HFFc6 (cell line): ENCODE results near the gene ALDOA. TPM values are rescaled to one million over a fixed set of nuclear protein-coding genes. Genes with fewer than 3 reads are reported as not detected.

Experiments
- DNase-seq: peaks from one replicate; pipeline ENCODE4 v3.0.0-alpha.2; 2018
- H3K27ac Mint-ChIP-seq: 2 replicates; pipeline ENCODE4 v1.8.0; 2020; ENCODE audit warnings: mild to moderate bottlenecking, mixed read lengths
- H3K27me3 Mint-ChIP-seq: 2 replicates; pipeline ENCODE4 v1.8.0; 2021; ENCODE audit warnings: mild to moderate bottlenecking, moderate library complexity, mixed read lengths; ENCODE audit not compliant: insufficient read depth
- H3K36me3 Mint-ChIP-seq: 2 replicates; pipeline ENCODE4 v1.8.0; 2021; ENCODE audit warnings: low read depth, mixed read lengths
- H3K4me1 Mint-ChIP-seq: 2 replicates; pipeline ENCODE4 v1.8.0; 2020; ENCODE audit warnings: low read depth, mixed read lengths
- H3K4me3 Mint-ChIP-seq: 2 replicates; pipeline ENCODE4 v1.8.0; 2020; ENCODE audit warnings: mild to moderate bottlenecking, moderate library complexity, mixed read lengths
- H3K9me3 Mint-ChIP-seq: 2 replicates; pipeline ENCODE4 v1.8.0; 2020; ENCODE audit warnings: mild to moderate bottlenecking, mixed read lengths
- total RNA-seq, 6 experiments: library from RNA; stranded (reverse); fragmentation: NEBNext Ultra II Directional; extraction: Animal tissue kit (Norgen Biotek cat#: 25700); gene quantifications; 2 replicates in 1 of 6; 3 replicates in 5 of 6; pipeline ENCODE4 v1.2.3, GENCODE V29; 2021
- TF ChIP-seq, protein P1 (sequence below): fragments of 200-600 bp; sonication (generic); IDR thresholded peaks from 2 replicates; pipeline ENCODE4 v1.5.0; 2021; ENCODE audit warnings: antibody characterized with exemption, mild to moderate bottlenecking

Gene ALDOA
- total RNA-seq, 6 experiments from 2014 or later, result 1,621 to 1,937 (median 1,752) TPM

DNA sequence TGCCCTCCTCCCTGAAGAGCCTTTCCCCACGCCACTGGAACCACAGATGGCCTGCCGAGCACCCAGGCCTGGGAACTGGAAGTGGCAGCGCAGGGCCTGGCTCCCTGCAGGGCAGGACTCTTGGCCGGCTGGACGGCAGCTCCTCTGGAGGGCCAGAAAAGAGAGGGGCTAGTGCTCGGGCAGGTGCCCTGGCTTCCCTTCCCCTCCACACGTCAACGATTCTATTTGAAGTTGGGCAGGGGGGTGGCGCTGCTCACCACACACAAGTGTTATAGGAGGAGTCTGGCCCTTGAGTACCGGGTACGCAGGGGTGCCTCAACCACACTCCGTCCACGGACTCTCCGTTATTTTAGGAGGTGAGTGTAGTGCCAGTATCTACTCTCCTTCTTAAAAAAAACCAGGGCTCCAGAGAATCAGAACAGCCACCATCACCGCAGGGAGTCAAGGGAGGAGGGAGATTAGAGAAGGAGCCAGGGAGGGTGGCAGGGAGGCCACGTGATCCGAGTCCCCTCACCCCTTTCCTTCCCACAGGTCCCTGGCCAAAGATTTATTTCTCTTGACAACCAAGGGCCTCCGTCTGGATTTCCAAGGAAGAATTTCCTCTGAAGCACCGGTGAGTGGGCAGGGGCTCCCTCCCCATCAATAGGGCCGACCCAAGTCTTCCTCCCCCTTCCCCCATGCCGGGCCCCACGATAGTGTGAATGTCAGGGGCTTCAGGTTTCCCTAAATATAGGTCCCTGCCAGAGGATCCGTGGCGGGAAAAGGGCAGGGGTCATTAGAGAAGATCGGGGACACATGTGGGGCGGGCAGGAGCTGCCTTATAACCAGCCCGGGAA, 1.4 kb upstream of the ALDOA start:
- H3K9me3 Mint-ChIP-seq, result no peaks in the 10 kb centered on the region
- peaks cover 31% of the 10 kb centered on the region for H3K36me3 Mint-ChIP-seq
- peak overlapping the region; percentile 93 for H3K4me3 Mint-ChIP-seq
- peak overlapping the region; percentile 97 for H3K27ac Mint-ChIP-seq
- peaks cover 11% of the 10 kb centered on the region; the same call in 1 of the 2 replicates for H3K27me3 Mint-ChIP-seq
- no peak for DNase-seq
- TF ChIP-seq, protein P1, sequence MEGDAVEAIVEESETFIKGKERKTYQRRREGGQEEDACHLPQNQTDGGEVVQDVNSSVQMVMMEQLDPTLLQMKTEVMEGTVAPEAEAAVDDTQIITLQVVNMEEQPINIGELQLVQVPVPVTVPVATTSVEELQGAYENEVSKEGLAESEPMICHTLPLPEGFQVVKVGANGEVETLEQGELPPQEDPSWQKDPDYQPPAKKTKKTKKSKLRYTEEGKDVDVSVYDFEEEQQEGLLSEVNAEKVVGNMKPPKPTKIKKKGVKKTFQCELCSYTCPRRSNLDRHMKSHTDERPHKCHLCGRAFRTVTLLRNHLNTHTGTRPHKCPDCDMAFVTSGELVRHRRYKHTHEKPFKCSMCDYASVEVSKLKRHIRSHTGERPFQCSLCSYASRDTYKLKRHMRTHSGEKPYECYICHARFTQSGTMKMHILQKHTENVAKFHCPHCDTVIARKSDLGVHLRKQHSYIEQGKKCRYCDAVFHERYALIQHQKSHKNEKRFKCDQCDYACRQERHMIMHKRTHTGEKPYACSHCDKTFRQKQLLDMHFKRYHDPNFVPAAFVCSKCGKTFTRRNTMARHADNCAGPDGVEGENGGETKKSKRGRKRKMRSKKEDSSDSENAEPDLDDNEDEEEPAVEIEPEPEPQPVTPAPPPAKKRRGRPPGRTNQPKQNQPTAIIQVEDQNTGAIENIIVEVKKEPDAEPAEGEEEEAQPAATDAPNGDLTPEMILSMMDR, result peak; percentile 32; the same call in 1 of the 2 replicates
- H3K4me1 Mint-ChIP-seq, result peaks cover 36% of the 10 kb centered on the region

DNA sequence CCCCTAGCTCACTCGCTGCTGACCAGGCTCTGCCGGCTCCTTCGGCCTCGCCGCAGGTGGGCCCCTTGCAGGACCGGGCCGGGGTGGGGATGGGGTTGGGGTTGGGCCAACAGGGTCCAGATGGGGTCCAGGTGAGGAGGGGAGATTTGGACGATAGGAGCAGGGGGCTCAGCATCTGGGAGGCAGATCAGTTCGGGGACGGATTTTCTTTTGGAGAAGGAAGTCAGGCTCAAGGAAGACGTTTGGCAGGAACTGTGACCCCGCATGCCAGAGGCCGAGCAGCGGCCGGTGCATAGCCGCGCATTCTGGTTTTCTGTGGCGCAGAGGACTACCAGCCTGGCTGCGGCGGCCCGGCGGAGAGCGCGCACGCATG, 845 bp upstream of the ALDOA start:
- Mint-ChIP-seq H3K4me3 (peak overlapping the region; percentile 93), H3K9me3 (no peaks in the 10 kb centered on the region), H3K4me1 (peaks cover 41% of the 10 kb centered on the region), H3K27me3 (peaks cover 11% of the 10 kb centered on the region; the same call in 1 of the 2 replicates), H3K27ac (peak overlapping the region; percentile 97), H3K36me3 (peaks cover 31% of the 10 kb centered on the region)
- TF ChIP-seq, protein P1, result no peak
- no peak for DNase-seq

DNA sequence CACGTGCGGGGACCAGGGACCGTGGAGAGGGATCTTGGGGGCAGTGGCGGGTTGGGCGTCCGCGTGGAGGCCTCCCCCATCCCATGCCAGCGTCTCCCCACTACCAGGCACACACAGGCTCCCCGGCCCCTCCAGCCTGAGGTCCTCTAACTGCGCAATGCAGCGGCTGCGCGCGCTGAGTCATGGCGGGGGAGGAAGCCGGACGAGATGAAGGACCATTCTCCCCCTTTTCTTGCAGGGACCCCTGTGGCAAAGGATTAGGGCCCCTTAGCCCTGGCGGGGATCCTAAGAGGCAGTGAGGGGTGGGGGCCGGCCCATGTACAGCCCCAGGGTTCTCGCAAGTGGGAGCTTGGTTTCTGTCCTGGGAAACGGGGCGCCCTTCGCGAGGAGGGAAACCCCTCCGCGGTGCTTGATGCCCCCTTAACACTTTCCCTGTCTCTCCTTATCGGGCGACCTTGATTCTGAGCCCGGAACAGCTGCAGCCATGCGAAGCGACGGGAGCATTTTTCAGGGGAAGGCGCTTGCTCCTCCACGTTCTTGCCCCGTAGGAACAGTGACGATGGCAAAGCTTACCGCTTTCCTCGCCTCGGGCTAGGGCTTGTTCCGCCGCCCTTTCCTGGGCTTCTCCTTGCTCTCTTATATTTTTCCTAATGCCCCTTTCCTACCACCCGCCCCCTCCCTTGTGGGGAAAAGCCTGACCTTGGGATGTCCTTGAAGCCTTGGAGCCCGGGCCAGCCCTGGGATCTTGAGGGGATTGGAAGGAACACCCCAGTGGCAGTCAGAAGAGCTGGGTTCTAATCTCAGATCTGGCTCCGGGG, 592 bp downstream of the ALDOA start:
- Mint-ChIP-seq H3K36me3 (peaks cover 31% of the 10 kb centered on the region), H3K4me3 (peak overlapping the region; percentile 93), H3K27ac (peak overlapping the region; percentile 97), H3K27me3 (peaks cover 11% of the 10 kb centered on the region; the same call in 1 of the 2 replicates), H3K4me1 (peaks cover 36% of the 10 kb centered on the region), H3K9me3 (no peaks in the 10 kb centered on the region)
- DNase-seq, result no peak
- TF ChIP-seq, protein P1, result no peak

DNA sequence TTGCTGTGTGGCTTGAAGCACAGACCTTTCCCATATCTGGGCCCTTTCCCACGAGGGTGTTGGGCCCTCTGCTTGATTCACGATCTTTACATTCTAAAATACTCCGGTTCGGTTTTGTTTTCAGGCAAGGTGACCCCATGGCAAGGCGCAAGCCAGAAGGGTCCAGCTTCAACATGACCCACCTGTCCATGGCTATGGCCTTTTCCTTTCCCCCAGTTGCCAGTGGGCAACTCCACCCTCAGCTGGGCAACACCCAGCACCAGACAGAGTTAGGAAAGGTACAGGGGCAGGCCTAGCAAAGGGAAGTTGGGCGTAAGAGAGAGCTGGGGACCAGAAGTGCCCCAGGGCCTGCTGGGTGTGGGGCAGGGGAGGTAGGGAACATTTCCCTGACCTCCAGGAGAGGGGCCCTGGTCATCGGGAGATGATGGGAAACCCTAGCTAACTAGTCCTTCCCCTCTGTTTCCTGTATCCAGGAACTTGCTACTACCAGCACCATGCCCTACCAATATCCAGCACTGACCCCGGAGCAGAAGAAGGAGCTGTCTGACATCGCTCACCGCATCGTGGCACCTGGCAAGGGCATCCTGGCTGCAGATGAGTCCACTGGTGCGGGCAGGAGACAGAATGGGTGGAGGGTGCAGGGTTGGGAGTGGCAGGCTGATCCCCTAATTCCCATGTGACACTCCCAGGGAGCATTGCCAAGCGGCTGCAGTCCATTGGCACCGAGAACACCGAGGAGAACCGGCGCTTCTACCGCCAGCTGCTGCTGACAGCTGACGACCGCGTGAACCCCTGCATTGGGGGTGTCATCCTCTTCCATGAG, 1.4 kb downstream of the ALDOA start:
- Mint-ChIP-seq H3K4me1 (peaks cover 36% of the 10 kb centered on the region), H3K27ac (peak overlapping the region; percentile 97), H3K9me3 (no peaks in the 10 kb centered on the region; the same call in 1 of the 2 replicates), H3K27me3 (peaks cover 11% of the 10 kb centered on the region; the same call in 1 of the 2 replicates), H3K36me3 (peaks cover 39% of the 10 kb centered on the region), H3K4me3 (peak overlapping the region; percentile 93)
- DNase-seq, result no peak
- TF ChIP-seq, protein P1, result no peak

DNA sequence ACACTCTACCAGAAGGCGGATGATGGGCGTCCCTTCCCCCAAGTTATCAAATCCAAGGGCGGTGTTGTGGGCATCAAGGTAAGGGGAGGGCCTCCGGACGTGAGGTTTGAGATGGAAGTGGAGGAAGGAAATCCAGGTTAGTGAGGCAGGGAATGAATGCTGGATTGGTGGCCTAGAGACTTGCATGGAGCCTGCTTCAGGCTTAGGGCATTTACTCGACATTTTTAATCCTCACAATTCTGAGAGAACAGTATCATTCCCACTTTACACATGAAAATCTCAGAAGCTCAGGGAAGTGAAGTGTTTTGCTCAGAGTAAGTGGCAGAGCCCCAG, 2.0 kb downstream of the ALDOA start:
- TF ChIP-seq, protein P1, result no peak
- peak overlapping the region; percentile 93 for H3K4me3 Mint-ChIP-seq
- H3K4me1 Mint-ChIP-seq, result peaks cover 36% of the 10 kb centered on the region
- peaks cover 11% of the 10 kb centered on the region; the same call in 1 of the 2 replicates for H3K27me3 Mint-ChIP-seq
- peaks cover 44% of the 10 kb centered on the region for H3K36me3 Mint-ChIP-seq
- peak overlapping the region; percentile 97 for H3K27ac Mint-ChIP-seq
- no peak for DNase-seq
- H3K9me3 Mint-ChIP-seq, result no peaks in the 10 kb centered on the region; the same call in 1 of the 2 replicates
